GM12878 (cell line): ENCODE measurements around the gene AOAH. TPM values are rescaled to one million over a fixed set of nuclear protein-coding genes. Genes with fewer than 3 reads are reported as not detected.

Source experiments
- ATAC-seq: fragments of 200-7000 bp; cut with Tn5 transposase; 3 replicates; pipeline ENCODE4 v1.9.1; 2020; ENCODE audit warnings: mild to moderate bottlenecking, moderate library complexity
- BruUV-seq: library from RNA; stranded (reverse); fragments of 400-500 nt; replicated peaks from 2 replicates; lab custom pipeline; 2021; lab: Mats Ljungman, UMichigan
- CTCF ChIA-PET: fragments of 300-600 bp; sonication (Branson Sonifier 250); formaldehyde crosslinking; extraction: SDS; loops from one replicate; lab custom pipeline; 2021; ENCODE audit warnings: inconsistent platforms; lab: Yijun Ruan, JAX
- POLR2A ChIA-PET: fragments of 350-600 bp; formaldehyde crosslinking; extraction: SDS; loops from one replicate; lab custom pipeline; 2021; ENCODE audit warnings: inconsistent platforms; lab: Charles Lee
- RAD21 ChIA-PET: fragments of 300-600 bp; sonication (Branson Sonifier 250); formaldehyde crosslinking; loops from one replicate; lab custom pipeline; 2023; ENCODE audit warnings: antibody characterized with exemption; ENCODE audit not compliant: unreplicated experiment; lab: Charles Lee
- SMC1A ChIA-PET: fragments of 300-600 bp; sonication (Branson Sonifier 250); formaldehyde crosslinking; loops from one replicate; lab custom pipeline; 2023; ENCODE audit not compliant: unreplicated experiment, uncharacterized antibody; lab: Charles Lee
- DNase-seq: peaks from one replicate; pipeline ENCODE4 v3.0.0-alpha.2; 2011; ENCODE audit warnings: low read depth, low spot score
- FAIRE-seq: peaks from 3 replicates; lab custom pipeline; 2011; peaks lifted over from hg19 to GRCh38; lab: Jason Lieb, UNC
- H2AFZ ChIP-seq: 2 replicates; pipeline ENCODE4 v1.6.0; 2011; ENCODE audit warnings: low read depth, low read length, control low read depth; ENCODE audit not compliant: control insufficient read depth
- H3K27ac ChIP-seq: 2 replicates; pipeline ENCODE4 v1.5.1; 2011; ENCODE audit warnings: control low read depth; ENCODE audit not compliant: control insufficient read depth, insufficient read depth
- H3K27me3 ChIP-seq, 2 experiments: replicated peaks in 1 of 2; 2 replicates each; pipeline versions ENCODE4 v1.6.0 to v1.6.1; 2011; ENCODE audit warnings: low read length in 1 of 2; ENCODE audit not compliant: control insufficient read depth in 2 of 2, insufficient read depth in 2 of 2
- H3K36me3 ChIP-seq, 2 experiments: 2 replicates each; pipeline ENCODE4 v1.5.1; 2011; ENCODE audit warnings: low read length in 1 of 2; ENCODE audit not compliant: control insufficient read depth in 2 of 2, insufficient read depth in 2 of 2
- H3K4me1 ChIP-seq: 2 replicates; pipeline ENCODE4 v1.6.1; 2011; ENCODE audit warnings: mild to moderate bottlenecking, low read length, moderate library complexity, mixed read lengths; ENCODE audit not compliant: control insufficient read depth, insufficient read depth
- H3K4me2 ChIP-seq: 2 replicates; pipeline ENCODE4 v1.6.0; 2011; ENCODE audit warnings: control low read depth; ENCODE audit not compliant: control insufficient read depth, insufficient read depth
- H3K4me3 ChIP-seq: fragments of 200-600 bp; sonication (generic); 2 replicates; pipeline ENCODE4 v1.5.1; 2016
- H3K79me2 ChIP-seq: 2 replicates; pipeline ENCODE4 v1.6.0; 2011; ENCODE audit warnings: low read length; ENCODE audit not compliant: control insufficient read depth, insufficient read depth
- H3K9ac ChIP-seq: 2 replicates; pipeline ENCODE4 v1.8.0; 2011; ENCODE audit warnings: low read length, control low read depth, mixed read lengths; ENCODE audit not compliant: control insufficient read depth, insufficient read depth
- H3K9me3 ChIP-seq: replicated peaks from 3 replicates; pipeline ENCODE4 v1.5.1; 2011; ENCODE audit warnings: mild to moderate bottlenecking, low read length; ENCODE audit not compliant: control insufficient read depth, insufficient read depth
- H4K20me1 ChIP-seq: 2 replicates; pipeline ENCODE4 v1.6.0; 2011; ENCODE audit not compliant: control insufficient read depth, insufficient read depth
- ATF7 ChIP-seq: fragments of 450-650 bp; IDR thresholded peaks from 2 replicates; pipeline ENCODE4 v1.6.1; 2016; ENCODE audit warnings: low read depth, mild to moderate bottlenecking
- BHLHE40 ChIP-seq, 2 experiments: fragments of 450-650 bp in 1 of 2; IDR thresholded peaks; 2 replicates each; pipeline ENCODE4 v1.6.1; 2011 to 2017; ENCODE audit warnings: low read depth in 2 of 2, borderline replicate concordance in 1 of 2, improper control_type of control experiment in 1 of 2, low read length in 1 of 2, mild to moderate bottlenecking in 1 of 2
- CBX5 ChIP-seq: sonication (generic); IDR thresholded peaks from 2 replicates; pipeline ENCODE4 v1.6.1; 2016; ENCODE audit warnings: low read depth, moderate library complexity, mild to moderate bottlenecking, inconsistent platforms
- CHD2 ChIP-seq: IDR thresholded peaks from 2 replicates; pipeline ENCODE4 v1.6.1; 2011; ENCODE audit warnings: low read depth, low read length, improper control_type of control experiment, borderline replicate concordance
- E2F4 ChIP-seq: IDR thresholded peaks from 2 replicates; pipeline ENCODE4 v1.6.1; 2012; ENCODE audit warnings: low read depth, low read length, improper control_type of control experiment
- MYB ChIP-seq: fragments of 150-350 bp; IDR thresholded peaks from 2 replicates; pipeline ENCODE4 v1.6.1; 2014; ENCODE audit warnings: mild to moderate bottlenecking, low read depth, low read length, borderline replicate concordance
- NBN ChIP-seq: fragments of 450-650 bp; IDR thresholded peaks from 2 replicates; pipeline ENCODE4 v1.6.1; 2016
- SREBF2 ChIP-seq: IDR thresholded peaks from 2 replicates; pipeline ENCODE4 v1.6.1; 2012; ENCODE audit warnings: mild to moderate bottlenecking, low read length
- SUPT20H ChIP-seq: IDR thresholded peaks from 2 replicates; pipeline ENCODE4 v1.6.1; 2011; ENCODE audit warnings: low read depth, mild to moderate bottlenecking, low read length, moderate library complexity, borderline replicate concordance; ENCODE audit not compliant: control insufficient read depth
- WGBS: methylation state at CpG from one replicate; pipeline ENCODE4 v1.1.6; 2016; ENCODE audit warnings: low lambda C conversion rate; ENCODE audit not compliant: insufficient replicate concordance, insufficient coverage; ENCODE audit errors: missing lambda C conversion rate; 5-methylcytosine and 5-hydroxymethylcytosine counted together
- in situ Hi-C: fragments of 300-500 bp; cut with MboI; formaldehyde crosslinking; loops from 9 replicates; pipeline ENCODE4 v1.14.3; 2018; ENCODE audit warnings: mixed read lengths
- intact Hi-C: fragments of 100-400 bp; cut with micrococcal nuclease; formaldehyde crosslinking; loops from one replicate; pipeline ENCODE4 v1.14.2; 2022; ENCODE audit not compliant: unreplicated experiment
- polyA plus RNA-seq, 11 experiments: library from polyadenylated mRNA; depleted of rRNA in 4 of 11; unstranded in 6 of 11; stranded (reverse) in 5 of 11; fragments of >200 nt; fragmentation: Nextera tagmentation in 4 of 11; fragmentation: Illumina TruSeq in 1 of 11; extraction: Ambion mirVana in 4 of 11; extraction: Trizol in 1 of 11; gene quantifications; 1 replicate in 1 of 11; 2 replicates in 10 of 11; pipeline versions ENCODE4 v1.2.1 to v1.2.3, GENCODE V29; 2011 to 2016; ENCODE audit warnings: inconsistent platforms in 2 of 11, missing spikeins in 2 of 11, low read depth in 1 of 11
- total RNA-seq, 4 experiments: library from RNA; depleted of rRNA in 3 of 4; stranded (reverse); fragments of >200 nt in 3 of 4; fragmentation: Illumina TruSeq in 1 of 4; extraction: Trizol in 1 of 4; gene quantifications; 2 replicates each; pipeline versions ENCODE4 v1.2.1 to v1.2.3, GENCODE V29; 2013 to 2021
- TF ChIP-seq, protein P1 (sequence below): fragments of 450-650 bp; IDR thresholded peaks from 2 replicates; pipeline ENCODE4 v1.6.1; 2017; ENCODE audit warnings: low read depth, mild to moderate bottlenecking, moderate library complexity
- TF ChIP-seq, protein P2 (sequence below): IDR thresholded peaks from 2 replicates; pipeline ENCODE4 v1.6.1; 2012; ENCODE audit warnings: low read depth, low read length, improper control_type of control experiment

Gene AOAH
- total and polyA plus RNA-seq, 10 of the 15 experiments (the other 5 are each of a cell fraction or from before 2014, with no cell fraction given) = 0.32 to 2.8 (median 1.4) TPM

DNA sequence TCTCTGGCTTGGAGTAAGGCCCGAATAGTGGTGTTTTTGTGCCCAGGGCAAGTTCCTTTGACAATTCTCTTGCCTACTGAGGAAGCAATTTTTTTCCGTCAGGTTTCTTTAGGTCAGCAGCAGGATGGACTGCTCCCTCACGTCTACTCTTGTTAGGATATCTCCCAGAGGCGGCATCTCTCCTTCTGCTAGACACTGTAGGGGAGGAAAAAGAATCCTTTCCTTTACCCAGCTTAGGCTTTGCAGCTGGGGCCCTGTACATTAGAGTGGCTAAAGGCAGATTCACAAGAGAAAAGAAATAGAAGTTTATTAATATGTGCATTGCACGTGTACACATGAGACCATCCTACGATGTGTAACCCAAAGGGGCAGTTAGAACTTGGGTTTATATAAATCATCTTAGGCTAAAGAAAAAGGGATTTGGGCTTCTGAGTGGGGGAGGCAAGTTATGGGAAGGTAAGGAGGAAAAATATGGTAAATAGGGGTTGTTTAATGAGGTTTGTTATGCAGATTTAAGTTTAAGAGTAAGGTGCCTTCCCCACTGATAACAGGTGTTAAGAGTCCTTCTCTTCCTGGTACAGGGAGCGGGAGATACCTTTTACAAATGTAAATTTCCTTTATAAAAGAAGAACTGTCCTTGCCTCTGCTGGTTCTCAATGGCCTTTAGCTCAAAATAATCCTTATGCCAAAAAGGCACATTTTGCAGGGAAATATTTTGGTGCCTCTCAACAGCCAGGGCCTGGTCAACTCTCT lies 156.4 kb downstream of the AOAH start:
- Histone ChIP-seq H3K36me3 (no peaks in the 10 kb centered on the region), H3K9me3 (no peaks in the 10 kb centered on the region), H3K4me1 (no peaks in the 10 kb centered on the region), H3K4me2 (no peak overlapping the region), H3K9ac (no peak overlapping the region), H3K27me3 (no peaks in the 10 kb centered on the region; a peak in 2 of 4 replicates), H3K4me3 (no peak overlapping the region), H2AFZ (no peak overlapping the region), H3K27ac (no peak overlapping the region), H4K20me1 (no peaks in the 10 kb centered on the region), H3K79me2 (no peaks in the 10 kb centered on the region)
- no TSS peak for BruUV-seq
- 52% methylated on average over 7 of the region's 7 CpGs for WGBS
- no peak for FAIRE-seq
- SMC1A ChIA-PET = no interaction called here
- DNase-seq = no peak
- intact Hi-C loops (no loop called here), in situ Hi-C loops (no loop called here)
- RAD21 ChIA-PET = no interaction called here
- ATAC-seq = no peak
- POLR2A ChIA-PET = no interaction called here
- TF ChIP-seq NBN = no peak
- CTCF ChIA-PET = no interaction called here

GRCh38 chr7:36565792-36566356 lies 158.4 kb downstream of the AOAH start:
- Histone ChIP-seq H3K27ac (no peak overlapping the region), H3K9ac (no peak overlapping the region), H3K79me2 (no peaks in the 10 kb centered on the region), H3K27me3 (no peaks in the 10 kb centered on the region; a peak in 1 of 4 replicates), H3K9me3 (no peaks in the 10 kb centered on the region), H3K4me3 (no peak overlapping the region), H3K4me1 (no peaks in the 10 kb centered on the region), H2AFZ (no peak overlapping the region), H3K36me3 (no peaks in the 10 kb centered on the region), H3K4me2 (no peak overlapping the region), H4K20me1 (no peaks in the 10 kb centered on the region)
- DNase-seq (no peak), FAIRE-seq (no peak), ATAC-seq (no peak)
- WGBS = 53% methylated on average over 5 of the region's 5 CpGs
- ChIA-PET CTCF (interaction anchor here (0.6 to 0.7 kb wide), 2 partner anchors 72 to 371 kb away, joined by 3 read pairs; no protein-coding TSS in a partner anchor), POLR2A (interaction anchor here (0.7 kb wide), 2 partner anchors 144 to 200 kb away, joined by 5 read pairs; no protein-coding TSS in a partner anchor), SMC1A (interaction anchor here (0.7 kb wide), 1 partner anchor 93 kb away, joined by 3 read pairs; no protein-coding TSS in a partner anchor), RAD21 (no interaction called here)
- no TSS peak for BruUV-seq
- in situ Hi-C loops = no loop called here
- intact Hi-C loops = no loop called here
- TF ChIP-seq, protein P1, sequence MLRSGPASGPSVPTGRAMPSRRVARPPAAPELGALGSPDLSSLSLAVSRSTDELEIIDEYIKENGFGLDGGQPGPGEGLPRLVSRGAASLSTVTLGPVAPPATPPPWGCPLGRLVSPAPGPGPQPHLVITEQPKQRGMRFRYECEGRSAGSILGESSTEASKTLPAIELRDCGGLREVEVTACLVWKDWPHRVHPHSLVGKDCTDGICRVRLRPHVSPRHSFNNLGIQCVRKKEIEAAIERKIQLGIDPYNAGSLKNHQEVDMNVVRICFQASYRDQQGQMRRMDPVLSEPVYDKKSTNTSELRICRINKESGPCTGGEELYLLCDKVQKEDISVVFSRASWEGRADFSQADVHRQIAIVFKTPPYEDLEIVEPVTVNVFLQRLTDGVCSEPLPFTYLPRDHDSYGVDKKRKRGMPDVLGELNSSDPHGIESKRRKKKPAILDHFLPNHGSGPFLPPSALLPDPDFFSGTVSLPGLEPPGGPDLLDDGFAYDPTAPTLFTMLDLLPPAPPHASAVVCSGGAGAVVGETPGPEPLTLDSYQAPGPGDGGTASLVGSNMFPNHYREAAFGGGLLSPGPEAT = no peak
- TF ChIP-seq ATF7 (no peak), CHD2 (no peak), MYB (no peak), BHLHE40 (IDR thresholded peaks at IDR 0.05; ENCODE audit: borderline replicate concordance in 1 of 2, low read depth in 2 of 2, low read length in 1 of 2) (no peak), SREBF2 (no peak), SUPT20H (no peak), E2F4 (no peak), CBX5 (no peak)
- TF ChIP-seq, protein P2, sequence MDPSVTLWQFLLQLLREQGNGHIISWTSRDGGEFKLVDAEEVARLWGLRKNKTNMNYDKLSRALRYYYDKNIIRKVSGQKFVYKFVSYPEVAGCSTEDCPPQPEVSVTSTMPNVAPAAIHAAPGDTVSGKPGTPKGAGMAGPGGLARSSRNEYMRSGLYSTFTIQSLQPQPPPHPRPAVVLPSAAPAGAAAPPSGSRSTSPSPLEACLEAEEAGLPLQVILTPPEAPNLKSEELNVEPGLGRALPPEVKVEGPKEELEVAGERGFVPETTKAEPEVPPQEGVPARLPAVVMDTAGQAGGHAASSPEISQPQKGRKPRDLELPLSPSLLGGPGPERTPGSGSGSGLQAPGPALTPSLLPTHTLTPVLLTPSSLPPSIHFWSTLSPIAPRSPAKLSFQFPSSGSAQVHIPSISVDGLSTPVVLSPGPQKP = no peak
